Femur (tissue), 1 donor: ENCODE data around the gene AVPI1.
"Not testable (repeated sequence)": the region's sequence is repeated elsewhere in the genome, so short reads cannot be mapped to it uniquely, and the experiment has no call there.

Experiments used
- DNase-seq: peaks from one replicate; pipeline ENCODE4 v3.0.0-alpha.2; 2017

The AVPI1 gene

DNA sequence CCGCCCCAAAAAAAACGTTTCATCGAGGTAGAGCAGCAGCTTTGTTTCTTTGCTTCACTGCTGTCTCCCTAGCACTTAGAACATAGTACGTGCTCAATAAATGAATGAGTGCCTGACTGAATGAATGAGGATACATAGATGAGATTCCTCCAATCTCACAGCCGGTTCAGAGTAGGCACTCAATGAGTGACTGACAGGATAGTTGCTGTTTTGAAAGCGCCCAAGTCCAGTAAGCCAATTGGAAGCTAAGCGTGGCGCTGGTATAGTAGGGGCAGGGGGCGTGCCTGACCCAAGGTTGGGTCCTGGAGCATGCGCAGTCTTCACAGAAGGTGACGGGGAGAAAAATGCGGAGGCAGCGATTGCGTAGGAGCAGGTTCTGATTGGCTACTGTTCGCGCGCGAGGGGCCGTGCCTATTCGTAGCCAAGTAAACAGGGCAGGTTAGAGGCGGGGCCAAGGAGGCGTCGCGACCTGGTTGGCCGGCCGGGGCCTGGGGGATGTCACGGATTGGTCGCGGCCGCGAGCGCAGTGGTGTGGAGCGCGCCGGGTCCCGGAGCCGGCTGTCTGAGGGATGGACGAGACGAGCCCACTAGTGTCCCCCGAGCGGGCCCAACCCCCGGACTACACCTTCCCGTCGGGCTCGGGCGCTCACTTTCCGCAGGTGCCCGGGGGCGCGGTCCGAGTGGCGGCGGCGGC is 46.7 kb downstream of the AVPI1 start, which contains the start of gene PI4K2A:
TSS of gene PI4K2A (plus strand) at position 498 of the 694 bp plus-strand sequence. CDS start at position 570, 72 bp downstream.
- peak; percentile 99 for DNase-seq

DNA sequence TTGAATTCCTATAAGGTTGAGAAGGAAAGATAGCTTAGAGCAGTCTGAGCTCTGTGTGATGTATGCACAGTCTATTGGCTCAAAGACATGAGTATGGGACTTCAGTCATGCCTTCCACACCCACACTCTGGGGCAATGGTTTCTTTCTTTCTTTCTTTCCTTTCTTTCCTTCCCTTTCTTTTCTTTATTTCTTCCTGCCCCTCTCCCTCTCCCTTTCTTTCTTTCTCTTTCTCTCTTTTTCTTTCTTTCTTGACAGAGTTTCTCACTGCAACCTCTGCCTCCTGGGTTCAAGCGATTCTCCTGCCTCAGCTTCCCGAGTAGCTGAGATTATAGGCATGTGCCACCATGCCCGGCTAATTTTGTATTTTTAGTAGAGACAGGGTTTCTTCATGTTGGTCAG is 48.0 kb downstream of the AVPI1 start:
- DNase-seq = not testable (repeated sequence)

DNA sequence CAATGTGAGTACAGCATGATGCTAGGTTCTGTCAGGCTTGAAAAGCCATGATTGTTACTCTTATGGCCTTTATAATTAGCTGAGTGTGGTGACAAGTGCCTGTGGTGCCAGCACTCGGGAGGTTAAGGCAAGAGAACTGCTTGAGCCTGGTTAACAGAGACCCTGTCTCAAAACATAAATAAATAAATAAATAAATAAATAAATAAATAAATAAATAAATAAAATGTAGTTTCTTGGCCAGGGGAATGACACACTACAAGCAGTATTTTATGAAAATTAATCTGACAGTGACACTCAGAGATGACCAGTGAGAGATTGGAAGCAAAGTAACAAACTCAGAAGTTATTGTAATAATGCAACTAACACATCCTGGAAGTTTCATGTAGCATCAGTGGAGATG is 51.5 kb downstream of the AVPI1 start:
- DNase-seq = no peak

DNA sequence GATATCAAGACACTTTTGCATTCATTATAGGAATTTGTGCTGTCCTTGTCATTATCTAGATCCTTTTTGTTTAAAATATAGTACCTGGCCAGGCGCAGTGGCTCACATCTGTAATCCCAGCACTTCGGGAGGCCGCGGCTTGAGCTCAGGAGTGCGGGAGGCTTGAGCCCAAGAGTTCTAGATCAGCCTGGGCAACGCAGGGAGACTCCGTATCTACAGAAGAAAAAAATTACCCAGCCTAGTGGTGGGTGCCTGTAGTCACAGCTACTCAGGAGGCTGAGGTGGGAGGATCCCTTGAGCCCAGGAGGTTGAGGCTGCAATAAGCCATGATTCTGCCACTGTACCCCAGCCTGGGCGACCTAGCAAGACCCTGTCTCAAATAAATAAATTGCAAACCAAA is 53.1 kb downstream of the AVPI1 start:
- no peak for DNase-seq

DNA sequence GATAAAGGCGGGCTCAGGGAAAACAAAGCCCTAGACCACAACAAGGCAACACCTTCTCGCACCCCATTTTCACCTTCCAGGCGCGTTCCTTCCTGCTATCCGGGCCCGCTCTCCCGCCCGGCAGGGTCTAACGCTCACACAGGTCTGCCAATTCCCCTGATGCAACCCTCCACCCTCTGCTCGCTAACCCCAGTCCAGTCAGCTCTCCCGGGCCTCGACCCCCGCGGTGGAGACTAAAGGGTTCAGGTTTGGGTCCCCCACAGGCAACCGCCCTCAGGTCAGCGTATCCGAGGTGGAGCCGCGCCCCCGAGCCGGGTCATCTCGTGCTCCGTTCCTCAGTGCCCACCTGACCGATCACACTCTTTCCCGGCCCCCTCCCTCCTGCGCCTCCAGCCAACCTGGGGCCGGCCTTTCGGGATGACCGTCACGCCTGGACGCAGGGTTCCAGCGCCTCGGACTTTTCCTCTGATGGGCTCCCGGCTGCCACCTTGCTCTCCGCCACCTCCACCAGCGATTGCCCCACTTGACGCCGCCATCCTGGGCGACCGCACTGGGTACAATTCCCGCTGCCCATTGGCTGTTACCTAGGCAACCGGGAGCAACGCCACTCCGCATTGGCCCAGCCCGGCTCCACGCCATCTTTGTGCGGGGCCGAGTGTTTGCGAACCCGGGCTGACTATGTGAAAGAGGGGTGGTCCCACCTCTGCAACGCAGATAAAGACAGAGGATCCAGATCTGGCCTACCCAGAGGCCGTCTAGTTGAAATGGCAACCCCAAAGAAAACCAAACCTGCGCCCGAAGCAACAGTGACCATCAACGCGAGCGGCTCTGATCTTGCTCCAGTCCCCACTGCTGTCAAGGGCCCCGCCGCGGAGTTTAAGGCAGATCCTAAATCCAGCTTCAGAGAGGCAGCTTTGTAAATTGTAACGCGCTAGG is 53.8 kb downstream of the AVPI1 start, which contains the start of gene MORN4:
TSS of gene MORN4 (minus strand) at position 552 of the 936 bp plus-strand sequence. CDS start 13,847 bp downstream, outside the sequence.
- peak; percentile 95 for DNase-seq

DNA sequence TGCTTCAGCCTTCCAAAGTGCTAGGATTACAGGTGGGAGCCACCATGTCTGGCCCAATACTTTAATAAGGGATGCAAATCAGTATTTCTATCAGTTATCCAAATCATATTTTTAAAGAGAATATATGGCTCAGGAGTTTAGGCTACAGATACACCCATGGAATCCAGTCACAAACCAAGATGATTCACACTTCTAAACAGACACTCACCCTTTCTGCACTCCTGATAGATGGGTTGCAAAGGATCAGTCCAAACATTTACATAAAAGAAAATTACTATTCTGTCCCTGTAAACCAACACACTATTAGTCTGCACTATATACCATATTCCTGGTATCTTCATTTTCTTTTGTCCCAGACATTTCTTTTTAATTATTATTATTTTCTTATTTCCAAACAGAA is 55.9 kb downstream of the AVPI1 start:
- DNase-seq = no peak

DNA sequence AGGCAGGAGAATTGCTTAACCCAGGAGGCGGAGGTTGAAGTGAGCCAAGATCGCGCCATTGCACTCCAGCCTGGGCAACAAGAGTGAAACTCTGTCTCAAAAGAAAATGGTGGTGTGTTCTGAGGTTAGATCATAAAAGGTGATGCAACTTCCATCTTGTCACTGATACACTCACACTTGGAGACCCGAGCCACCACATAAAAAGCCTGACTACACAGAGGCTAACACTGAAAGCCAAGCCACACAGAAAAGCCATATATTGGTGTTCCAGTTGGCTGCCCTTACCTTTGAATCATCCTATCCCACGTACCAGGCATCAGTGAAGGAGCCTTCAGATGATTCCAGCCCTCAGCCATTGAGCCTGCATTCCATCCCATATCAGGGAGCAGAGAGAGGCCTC is 57.8 kb downstream of the AVPI1 start:
- no peak for DNase-seq

DNA sequence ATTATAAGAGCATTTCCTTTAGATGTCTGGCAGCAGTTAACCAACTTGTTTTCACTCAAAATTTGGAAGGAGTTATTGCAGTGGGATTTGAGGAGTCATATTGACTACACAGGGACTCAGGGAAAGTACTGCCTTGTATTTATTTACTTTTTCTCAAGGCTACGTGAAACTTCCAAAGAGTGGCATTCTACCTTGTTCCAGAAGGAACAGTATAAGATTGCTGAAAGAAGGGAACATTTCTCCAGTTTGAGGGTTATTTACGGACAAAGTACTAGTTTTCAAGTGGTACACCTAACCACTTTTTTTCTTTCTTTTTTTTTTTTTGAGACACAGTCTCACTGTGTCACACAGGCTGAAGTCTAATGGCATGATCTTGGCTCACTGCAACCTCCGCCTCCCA is 58.8 kb downstream of the AVPI1 start:
- DNase-seq = no peak

DNA sequence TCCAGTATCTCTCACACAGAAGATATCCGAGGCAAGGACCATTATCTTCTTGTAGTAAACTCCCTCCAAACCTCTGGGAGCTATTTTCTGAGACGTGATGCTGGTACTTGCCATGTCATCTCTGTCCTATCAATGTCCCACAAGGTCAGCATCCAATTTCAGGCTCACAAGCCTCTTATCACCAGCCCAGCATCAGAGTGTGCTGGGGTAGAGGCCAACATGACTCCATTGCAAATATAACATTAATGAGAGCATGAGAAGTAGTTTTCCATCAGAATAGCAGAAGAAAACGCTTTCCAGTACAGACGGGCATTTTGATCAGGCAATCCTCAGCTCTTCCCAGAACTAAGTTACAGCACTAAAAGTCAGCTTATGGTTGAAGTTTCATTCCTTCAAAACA is 59.3 kb downstream of the AVPI1 start:
- no peak for DNase-seq
